T-cell (primary cell): ENCODE measurements around the gene SLIT3. TPM values are rescaled to one million over a fixed set of nuclear protein-coding genes. Genes with fewer than 3 reads are reported as not detected.

ENCODE experiments used
- ATAC-seq, 4 experiments: fragments of 200-7000 bp in 3 of 4; fragments of 150-1000 bp in 1 of 4; cut with Tn5 transposase; replicated peaks in 1 of 4; 1 replicate in 3 of 4; 2 replicates in 1 of 4; pipeline ENCODE4 v1.10.0; 2021; ENCODE audit warnings: moderate library complexity in 3 of 4, mild to moderate bottlenecking in 2 of 4, moderate number of reproducible peaks in 1 of 4
- CTCF ChIA-PET, 2 donors: fragments of 300-600 bp; sonication (Branson Sonifier 250); formaldehyde crosslinking; loops; one replicate each; lab custom pipeline; 2022; ENCODE audit warnings: antibody characterized with exemption in 2 of 2; lab: Charles Lee
- POLR2A ChIA-PET, 2 donors: fragments of 300-600 bp; sonication (Branson Sonifier 250); formaldehyde crosslinking; loops; one replicate each; lab custom pipeline; 2022; ENCODE audit warnings: antibody characterized with exemption in 2 of 2; lab: Charles Lee
- DNase-seq, 35 experiments: peaks; one replicate each; pipeline versions ENCODE4 v3.0.0 to v3.0.0-alpha.2; 2013 to 2023
- H3K27ac ChIP-seq: one replicate; pipeline ENCODE4 v1.5.1; 2013; ENCODE audit warnings: low read length
- H3K27me3 ChIP-seq, 2 experiments: replicated peaks in 1 of 2; 1 replicate in 1 of 2; 2 replicates in 1 of 2; pipeline versions ENCODE4 v1.6.1 to v1.7.0; 2013; ENCODE audit warnings: low read length in 1 of 2, mixed read lengths in 1 of 2; ENCODE audit not compliant: control insufficient read depth in 2 of 2, insufficient read depth in 2 of 2; ENCODE audit errors: extremely low read depth in 1 of 2
- H3K36me3 ChIP-seq, 2 donors: 1 replicate in 1 of 2; 2 replicates in 1 of 2; pipeline versions ENCODE4 v1.6.1 to v1.7.0; 2013; ENCODE audit warnings: low read length in 1 of 2; ENCODE audit not compliant: control insufficient read depth in 2 of 2, insufficient read depth in 1 of 2; ENCODE audit errors: extremely low read depth in 1 of 2
- H3K4me1 ChIP-seq, 2 experiments: 1 replicate in 1 of 2; 2 replicates in 1 of 2; pipeline versions ENCODE4 v1.6.1 to v1.7.0; 2013; ENCODE audit warnings: low read length in 2 of 2, mixed read lengths in 1 of 2; ENCODE audit not compliant: insufficient read depth in 2 of 2, control insufficient read depth in 1 of 2; ENCODE audit errors: extremely low read depth in 1 of 2
- H3K4me3 ChIP-seq, 2 donors: 1 replicate in 1 of 2; 2 replicates in 1 of 2; pipeline versions ENCODE4 v1.5.1 to v1.7.0; 2013; ENCODE audit warnings: mild to moderate bottlenecking in 2 of 2, low read length in 1 of 2, moderate library complexity in 1 of 2; ENCODE audit not compliant: control insufficient read depth in 1 of 2; ENCODE audit errors: extremely low read depth in 1 of 2
- H3K9me3 ChIP-seq: 2 replicates; pipeline ENCODE4 v1.7.0; 2013
- H3K27ac Mint-ChIP-seq, 2 donors: one replicate each; pipeline ENCODE4 v1.8.0; 2020 to 2021; ENCODE audit warnings: mild to moderate bottlenecking in 2 of 2, mixed read lengths in 2 of 2
- H3K27me3 Mint-ChIP-seq, 2 donors: one replicate each; pipeline ENCODE4 v1.8.0; 2021 to 2022; ENCODE audit warnings: mixed read lengths in 2 of 2
- H3K36me3 Mint-ChIP-seq: one replicate; pipeline ENCODE4 v1.8.0; 2021; ENCODE audit warnings: mixed read lengths
- H3K4me1 Mint-ChIP-seq, 3 donors: one replicate each; pipeline ENCODE4 v1.8.0; 2020 to 2022; ENCODE audit warnings: mixed read lengths in 3 of 3, mild to moderate bottlenecking in 1 of 3
- H3K4me3 Mint-ChIP-seq, 3 donors: one replicate each; pipeline ENCODE4 v1.8.0; 2020 to 2022; ENCODE audit warnings: mild to moderate bottlenecking in 3 of 3, mixed read lengths in 3 of 3, moderate library complexity in 3 of 3
- H3K9me3 Mint-ChIP-seq, 3 donors: one replicate each; pipeline ENCODE4 v1.8.0; 2020 to 2022; ENCODE audit warnings: mixed read lengths in 3 of 3
- WGBS: methylation state at CpG from one replicate; pipeline ENCODE4 v1.1.5; 2013; ENCODE audit warnings: missing lambda C conversion rate; ENCODE audit not compliant: insufficient coverage; 5-methylcytosine and 5-hydroxymethylcytosine counted together
- total RNA-seq, 35 experiments: library from RNA in 6 of 35; stranded (reverse) in 6 of 35; fragments of 120-200 nt in 1 of 35; gene quantifications; one replicate each; pipeline versions ENCODE4 v1.2.1 to v1.2.4 and lab custom pipeline; 2013 to 2026

SLIT3 gene
- total RNA-seq, 5 donors from 2014 or later (not counting 1 experiment from before 2014, with no cell fraction given), result 0.13 to 0.32 (median 0.13) TPM; not detected in 2

DNA sequence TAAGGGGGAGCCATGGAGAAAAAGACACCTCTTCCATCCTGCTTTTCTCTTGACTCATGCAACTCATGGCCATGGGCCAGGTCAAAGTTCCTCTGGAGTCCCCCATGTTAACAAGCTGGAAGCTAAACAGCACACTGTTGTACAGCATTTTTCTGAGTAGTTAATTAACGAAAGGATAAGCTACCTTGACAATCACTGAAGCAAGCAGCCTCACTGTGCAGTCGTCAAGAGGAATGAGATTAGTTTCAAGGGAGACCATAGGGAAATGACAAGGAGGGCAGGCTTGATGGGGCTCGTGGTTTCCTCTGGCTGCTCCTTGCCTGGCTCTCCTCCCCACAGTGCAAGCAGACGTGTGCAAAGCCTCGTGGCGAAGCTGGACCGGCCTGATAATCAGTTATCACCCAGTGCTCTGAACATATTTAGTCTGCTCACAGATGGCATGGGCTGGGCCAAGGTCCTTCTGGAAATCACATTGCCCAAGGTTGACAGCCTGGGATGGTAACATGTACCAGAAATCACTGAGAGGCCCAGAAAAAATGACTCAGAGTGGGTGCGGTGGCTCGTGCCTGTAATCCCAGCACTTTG, 209.5 kb downstream of the SLIT3 start:
- no peak for ATAC-seq
- CTCF ChIA-PET, result no interaction called here
- no peak overlapping the region for H3K27ac Mint-ChIP-seq
- H3K27ac ChIP-seq, result no peak overlapping the region
- no peaks in the 10 kb centered on the region for H3K36me3 Mint-ChIP-seq
- H3K27me3 Mint-ChIP-seq, result peaks cover 0 to 7% of the 10 kb centered on the region in 2 donors
- H3K27me3 ChIP-seq, result peaks cover 0 to 5% of the 10 kb centered on the region in 2 experiments
- H3K9me3 Mint-ChIP-seq, result peaks cover 0 to 4% (median 0%) of the 10 kb centered on the region in 3 donors
- no peaks in the 10 kb centered on the region for H3K36me3 ChIP-seq
- no peak for DNase-seq
- H3K4me3 ChIP-seq, result no peak overlapping the region
- H3K4me1 Mint-ChIP-seq, result no peaks in the 10 kb centered on the region
- no peak overlapping the region for H3K4me3 Mint-ChIP-seq
- WGBS, result 80% methylated on average over 7 of the region's 9 CpGs
- no peaks in the 10 kb centered on the region for H3K9me3 ChIP-seq
- POLR2A ChIA-PET, result no interaction called here
- no peaks in the 10 kb centered on the region for H3K4me1 ChIP-seq

DNA sequence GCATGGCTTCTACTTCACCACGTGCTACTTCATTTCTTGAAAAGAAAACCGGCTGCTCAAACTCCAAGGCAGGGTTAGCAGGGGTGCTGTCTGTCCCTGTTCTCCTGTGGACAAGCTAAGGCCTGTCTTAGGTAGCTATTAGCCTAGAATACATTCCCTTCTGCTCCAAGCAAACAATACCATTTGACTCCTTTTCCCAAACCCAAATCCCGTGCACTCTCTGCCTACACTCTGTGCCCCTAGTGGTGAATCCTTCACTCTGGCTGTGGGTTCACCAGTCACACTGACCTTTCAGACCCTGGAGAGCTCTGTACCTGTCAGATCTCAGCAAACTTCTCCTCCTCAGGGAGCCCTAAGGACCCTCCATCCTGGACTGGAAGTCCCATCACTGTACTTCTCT, 211.6 kb downstream of the SLIT3 start:
- ChIA-PET CTCF (no interaction called here), POLR2A (no interaction called here)
- Histone ChIP-seq H3K36me3 (no peaks in the 10 kb centered on the region), H3K27me3 (peaks cover 0 to 9% of the 10 kb centered on the region in 2 experiments), H3K9me3 (no peaks in the 10 kb centered on the region), H3K4me1 (no peaks in the 10 kb centered on the region), H3K27ac (no peak overlapping the region), H3K4me3 (no peak overlapping the region)
- Mint-ChIP-seq H3K27ac (no peak overlapping the region), H3K36me3 (no peaks in the 10 kb centered on the region), H3K9me3 (peaks cover 0 to 4% (median 0%) of the 10 kb centered on the region in 3 donors), H3K4me1 (no peaks in the 10 kb centered on the region), H3K4me3 (no peak overlapping the region), H3K27me3 (peaks cover 0 to 7% of the 10 kb centered on the region in 2 donors)
- no peak for ATAC-seq
- 74% methylated on average over 2 of the region's 3 CpGs for WGBS
- DNase-seq, result no peak

DNA sequence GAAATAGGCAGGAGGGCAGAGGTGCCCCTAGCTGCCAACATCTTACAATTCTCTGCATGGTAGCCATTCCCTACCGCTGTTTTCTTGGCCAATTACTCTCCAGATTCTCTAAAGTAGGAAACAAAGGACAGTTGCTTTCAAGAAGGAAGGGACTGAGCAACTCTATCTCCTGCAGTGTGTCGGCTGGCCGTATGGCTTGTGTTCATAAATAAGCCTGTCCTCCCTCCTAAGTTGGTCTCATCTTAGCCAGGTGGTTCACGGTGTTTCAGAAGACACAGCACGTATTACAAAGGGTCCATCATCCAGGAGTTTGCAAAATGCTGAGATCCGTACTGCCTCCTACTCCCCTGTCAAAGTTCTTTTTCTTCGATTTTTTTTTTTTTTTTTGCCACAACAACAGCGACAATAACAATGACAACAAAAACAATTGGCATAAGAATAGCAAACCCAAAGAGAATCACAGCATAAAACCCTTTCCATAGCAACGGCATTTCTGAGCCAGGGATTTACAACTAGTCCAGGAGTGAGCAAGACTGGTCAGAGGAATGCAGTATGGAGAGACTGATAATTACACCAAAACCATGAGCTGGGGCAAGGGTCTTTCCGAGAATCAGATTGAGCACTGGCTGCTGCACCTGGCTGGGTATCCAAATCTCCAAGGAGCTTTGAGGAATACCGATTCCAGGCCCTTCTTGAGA, 212.8 kb downstream of the SLIT3 start:
- Mint-ChIP-seq H3K4me3 (no peak overlapping the region), H3K27ac (no peak overlapping the region), H3K4me1 (no peaks in the 10 kb centered on the region), H3K9me3 (peaks cover 0 to 4% (median 0%) of the 10 kb centered on the region in 3 donors), H3K27me3 (peaks cover 0 to 7% of the 10 kb centered on the region in 2 donors), H3K36me3 (no peaks in the 10 kb centered on the region)
- ChIA-PET CTCF (interaction anchor here in 1 of 2 donors (0.7 kb wide), 1 partner anchor 650 kb away, joined by 3 read pairs; no protein-coding TSS in a partner anchor), POLR2A (interaction anchor here in 1 of 2 donors (0.6 kb wide), 1 partner anchor 1727 kb away, joined by 4 read pairs; no protein-coding TSS in a partner anchor)
- no peak overlapping the region for H3K4me3 ChIP-seq
- no peak for ATAC-seq
- WGBS, result 74% methylated on average over 5 of the region's 11 CpGs
- H3K9me3 ChIP-seq, result no peaks in the 10 kb centered on the region
- H3K27ac ChIP-seq, result no peak overlapping the region
- H3K36me3 ChIP-seq, result no peaks in the 10 kb centered on the region
- peaks cover 0 to 9% of the 10 kb centered on the region in 2 experiments for H3K27me3 ChIP-seq
- no peak for DNase-seq
- H3K4me1 ChIP-seq, result no peaks in the 10 kb centered on the region

DNA sequence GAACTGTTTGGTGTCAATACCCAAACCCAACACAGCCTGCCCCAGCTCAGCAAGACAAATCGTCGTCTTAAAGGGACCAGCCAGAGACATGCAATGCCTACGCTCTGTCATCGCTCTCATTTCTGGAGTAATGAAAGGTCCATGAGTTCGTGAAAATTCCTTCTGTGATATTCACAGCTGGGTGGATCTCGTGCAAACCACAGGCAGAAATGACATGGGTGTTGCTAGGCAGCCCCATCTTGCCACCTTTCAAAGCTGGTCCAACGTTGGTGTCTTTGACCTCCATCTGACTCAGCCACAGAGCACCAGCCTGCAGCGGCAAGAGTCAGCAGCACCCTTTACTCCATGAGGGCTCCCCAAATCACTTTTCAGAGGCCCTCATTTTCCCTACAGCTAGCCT, 215.3 kb downstream of the SLIT3 start:
- Mint-ChIP-seq H3K27ac (no peak overlapping the region), H3K4me1 (no peaks in the 10 kb centered on the region), H3K9me3 (no peaks in the 10 kb centered on the region), H3K4me3 (no peak overlapping the region), H3K36me3 (no peaks in the 10 kb centered on the region), H3K27me3 (no peaks in the 10 kb centered on the region)
- Histone ChIP-seq H3K27ac (no peak overlapping the region), H3K4me1 (no peaks in the 10 kb centered on the region), H3K27me3 (peaks cover 0 to 4% of the 10 kb centered on the region in 2 experiments), H3K36me3 (no peaks in the 10 kb centered on the region), H3K9me3 (no peaks in the 10 kb centered on the region), H3K4me3 (no peak overlapping the region)
- 78% methylated on average over 6 of the region's 8 CpGs for WGBS
- ATAC-seq (no peak), DNase-seq (no peak)
- ChIA-PET CTCF (no interaction called here), POLR2A (no interaction called here)

DNA sequence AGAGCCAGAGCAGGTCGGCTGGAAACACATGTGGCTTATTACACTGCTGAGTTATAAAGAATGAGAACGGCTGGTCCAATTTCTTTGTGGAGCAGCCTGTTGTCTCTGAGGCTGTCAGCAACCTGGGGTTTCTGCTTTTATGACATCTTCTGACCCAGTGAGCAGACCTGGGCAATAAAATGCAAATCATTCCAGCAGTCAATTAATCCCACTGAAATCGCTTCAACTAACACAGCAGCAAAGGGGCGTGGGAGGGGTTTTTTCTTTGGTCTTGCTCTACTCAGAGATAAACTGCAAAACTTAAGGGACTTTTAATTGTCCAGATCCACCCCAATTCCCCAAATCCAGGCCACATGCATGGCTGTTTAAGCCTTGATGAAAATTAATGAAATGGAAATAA, 215.7 kb downstream of the SLIT3 start:
- no peaks in the 10 kb centered on the region for H3K27me3 Mint-ChIP-seq
- H3K27me3 ChIP-seq, result peaks cover 0 to 7% of the 10 kb centered on the region in 2 experiments
- CTCF ChIA-PET, result no interaction called here
- no peak overlapping the region for H3K27ac ChIP-seq
- no peak overlapping the region for H3K4me3 Mint-ChIP-seq
- no peaks in the 10 kb centered on the region for H3K36me3 Mint-ChIP-seq
- no peaks in the 10 kb centered on the region for H3K9me3 ChIP-seq
- DNase-seq (no peak), ATAC-seq (no peak)
- POLR2A ChIA-PET, result no interaction called here
- no peaks in the 10 kb centered on the region for H3K36me3 ChIP-seq
- no peak overlapping the region for H3K4me3 ChIP-seq
- no peaks in the 10 kb centered on the region for H3K4me1 Mint-ChIP-seq
- WGBS, result 43% methylated on average over 2 of the region's 4 CpGs
- H3K9me3 Mint-ChIP-seq, result no peaks in the 10 kb centered on the region
- H3K27ac Mint-ChIP-seq, result no peak overlapping the region
- no peaks in the 10 kb centered on the region for H3K4me1 ChIP-seq

DNA sequence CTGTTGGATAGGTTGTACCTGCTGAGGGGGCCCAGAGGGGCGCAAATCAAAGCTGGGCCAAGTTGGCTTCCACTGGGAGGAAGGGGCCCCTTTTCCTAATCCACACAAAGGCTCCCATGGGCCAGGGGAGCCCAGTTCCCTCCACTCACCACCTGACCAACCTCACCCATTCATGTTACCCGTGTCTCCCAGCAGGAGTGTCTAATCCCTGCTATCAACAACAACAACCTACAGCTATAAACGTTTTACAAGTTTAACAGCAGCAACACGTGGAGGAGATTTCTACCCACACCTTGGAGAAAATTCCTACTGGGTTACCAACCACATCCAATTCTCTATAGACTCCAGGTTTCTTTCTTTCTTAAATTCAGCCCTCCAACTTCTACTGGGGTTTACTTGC, 216.2 kb downstream of the SLIT3 start:
- Histone ChIP-seq H3K27me3 (peaks cover 0 to 8% of the 10 kb centered on the region in 2 experiments), H3K9me3 (no peaks in the 10 kb centered on the region), H3K4me1 (no peaks in the 10 kb centered on the region), H3K4me3 (no peak overlapping the region), H3K36me3 (no peaks in the 10 kb centered on the region), H3K27ac (no peak overlapping the region)
- H3K9me3 Mint-ChIP-seq, result no peaks in the 10 kb centered on the region
- POLR2A ChIA-PET, result no interaction called here
- ATAC-seq, result no peak
- CTCF ChIA-PET, result no interaction called here
- no peak for DNase-seq
- no peak overlapping the region for H3K4me3 Mint-ChIP-seq
- no peaks in the 10 kb centered on the region for H3K4me1 Mint-ChIP-seq
- WGBS, result 65% methylated on average over 3 of the region's 4 CpGs
- H3K27me3 Mint-ChIP-seq, result no peaks in the 10 kb centered on the region
- H3K27ac Mint-ChIP-seq, result no peak overlapping the region
- H3K36me3 Mint-ChIP-seq, result no peaks in the 10 kb centered on the region
